ENCODE data around the gene TCHP.

DNA sequence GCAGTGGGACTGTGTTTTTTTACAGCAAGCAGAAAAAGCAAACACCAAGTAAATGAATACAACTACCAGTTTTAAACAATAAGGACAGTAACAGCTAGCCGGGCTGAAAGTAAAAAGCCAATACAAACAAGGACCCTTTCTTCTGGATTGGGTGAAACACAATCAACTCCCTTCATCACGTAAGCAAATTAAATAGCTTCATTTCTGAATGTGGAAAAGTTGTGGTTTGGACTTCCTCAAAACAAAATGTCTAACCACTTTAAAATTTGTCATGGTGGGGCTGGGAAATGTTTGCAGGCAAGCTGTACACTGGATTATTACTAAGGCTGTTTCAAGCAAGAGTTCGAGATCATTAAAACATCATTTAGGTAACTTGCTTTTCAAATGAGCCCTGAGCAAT is 47.4 kb downstream of the TCHP start:
- no peak for TF ChIP-seq CTCF (IDR thresholded peaks at IDR 0.05; ENCODE audit: low read depth, low read length)
- TF ChIP-seq EZH2phosphoT487 (IDR thresholded peaks at IDR 0.05; ENCODE audit: low read depth), result no peak
